ENCODE data around the gene FBXL20.
A peak's percentile ranks its signal among the peaks of the same experiment; 100 is the strongest.

FBXL20 gene

GRCh38 chr17:39235555-39236449 lies 165.6 kb downstream of the FBXL20 start:
- DNase-seq = peak; percentile 85
- TF ChIP-seq CTCF (IDR thresholded peaks at IDR 0.05; ENCODE audit: low read depth, low read length) = peak; percentile 98
- H3K27ac ChIP-seq = peak overlapping the region; percentile 55
- H3K9me3 ChIP-seq (ENCODE audit: severe bottlenecking) = no peaks in the 10 kb centered on the region
- H3K36me3 ChIP-seq = no peaks in the 10 kb centered on the region
- peak overlapping the region; percentile 15; the same call in 1 of the 2 replicates for H3K4me3 ChIP-seq (ENCODE audit: low read depth, low read length)
- no peaks in the 10 kb centered on the region for H3K27me3 ChIP-seq (ENCODE audit: insufficient read depth, low read depth, severe bottlenecking)

GRCh38 chr17:39231591-39232551 lies 169.6 kb downstream of the FBXL20 start:
- H3K36me3 ChIP-seq = no peaks in the 10 kb centered on the region
- peak; percentile 87 for TF ChIP-seq CTCF (IDR thresholded peaks at IDR 0.05; ENCODE audit: low read depth, low read length)
- H3K27me3 ChIP-seq (ENCODE audit: insufficient read depth, low read depth, severe bottlenecking) = no peaks in the 10 kb centered on the region
- no peaks in the 10 kb centered on the region for H3K9me3 ChIP-seq (ENCODE audit: severe bottlenecking)
- H3K4me3 ChIP-seq (ENCODE audit: low read depth, low read length) = no peak overlapping the region
- no peak overlapping the region for H3K27ac ChIP-seq
- DNase-seq = peak; percentile 60

- H3K4me3 ChIP-seq (ENCODE audit: low read depth, low read length) = no peak overlapping the region
- DNase-seq = no peak
- no peak overlapping the region for H3K27ac ChIP-seq
- no peaks in the 10 kb centered on the region for H3K36me3 ChIP-seq
- H3K9me3 ChIP-seq (ENCODE audit: severe bottlenecking) = no peaks in the 10 kb centered on the region
- peaks cover 5% of the 10 kb centered on the region for H3K27me3 ChIP-seq (ENCODE audit: insufficient read depth, low read depth, severe bottlenecking)
- no peak for TF ChIP-seq CTCF (IDR thresholded peaks at IDR 0.05; ENCODE audit: low read depth, low read length)
Observed at GRCh38 chr17:39231091-39231561, 170.3 kb downstream of the FBXL20 start.

- H3K4me3 ChIP-seq (ENCODE audit: low read depth, low read length) = no peak overlapping the region
- TF ChIP-seq CTCF (IDR thresholded peaks at IDR 0.05; ENCODE audit: low read depth, low read length) = no peak
- H3K27me3 ChIP-seq (ENCODE audit: insufficient read depth, low read depth, severe bottlenecking) = peaks cover 9% of the 10 kb centered on the region
- H3K9me3 ChIP-seq (ENCODE audit: severe bottlenecking) = no peaks in the 10 kb centered on the region
- H3K27ac ChIP-seq = no peak overlapping the region
- DNase-seq = no peak
- H3K36me3 ChIP-seq = no peaks in the 10 kb centered on the region
Observed at GRCh38 chr17:39230361-39230760, 171.1 kb downstream of the FBXL20 start.

- no peak overlapping the region for H3K27ac ChIP-seq
Observed at GRCh38 chr17:39229274-39229913, 172.0 kb downstream of the FBXL20 start.

More at GRCh38 chr17:39229274-39229913, 172.0 kb downstream of the FBXL20 start:
- Histone ChIP-seq H3K27me3 (ENCODE audit: insufficient read depth, low read depth, severe bottlenecking) (peaks cover 16% of the 10 kb centered on the region), H3K4me3 (ENCODE audit: low read depth, low read length) (no peak overlapping the region), H3K36me3 (no peaks in the 10 kb centered on the region), H3K9me3 (ENCODE audit: severe bottlenecking) (no peaks in the 10 kb centered on the region)
- no peak for DNase-seq
- TF ChIP-seq CTCF (IDR thresholded peaks at IDR 0.05; ENCODE audit: low read depth, low read length) = no peak

All from WERI-Rb-1 (cell line).